ENCODE measurements around the gene MEST. TPM values are rescaled to one million over a fixed set of nuclear protein-coding genes. Genes with fewer than 3 reads are reported as not detected.

The MEST gene
- total and polyA plus RNA-seq, 3 experiments from 2014 or later, result 1.8 to 4.3 (median 2.7) TPM

- ChIA-PET POLR2A (no interaction called here), CTCF (interaction anchor here (2.9 kb wide), 1 partner anchor 28 kb away, joined by 8 read pairs; no protein-coding TSS in a partner anchor)
- Histone ChIP-seq H3K4me3 (ENCODE audit: low read length) (no peak overlapping the region), H3K4me1 (ENCODE audit: insufficient read depth, low read length) (peaks cover 4% of the 10 kb centered on the region), H3K36me3 (ENCODE audit: insufficient read depth, low read length) (no peaks in the 10 kb centered on the region), H3K27me3 (ENCODE audit: insufficient read depth, low read length, poor library complexity, severe bottlenecking) (no peaks in the 10 kb centered on the region), H3K9me3 (ENCODE audit: low read length) (no peaks in the 10 kb centered on the region), H3K27ac (ENCODE audit: low read depth, low read length) (no peak overlapping the region)
- Mint-ChIP-seq H3K9me3 (peaks cover 0 to 9% (median 5%) of the 10 kb centered on the region in 5 donors), H3K4me1 (peaks cover 8 to 13% (median 10%) of the 10 kb centered on the region in 3 donors), H3K27me3 (no peaks in the 10 kb centered on the region), H3K27ac (no peak overlapping the region), H3K36me3 (peaks cover 0 to 8% (median 0%) of the 10 kb centered on the region in 3 donors), H3K4me3 (no peak overlapping the region)
- DNase-seq, result no peak
Observed at GRCh38 chr7:130454959-130455358, 36.9 kb upstream of the MEST start.

- peak overlapping the region in 5 of 8 donors; percentile 27 to 78 (median 48) for H3K27ac Mint-ChIP-seq
- H3K4me1 ChIP-seq (ENCODE audit: insufficient read depth, low read length), result peaks cover 4% of the 10 kb centered on the region
- H3K27me3 ChIP-seq (ENCODE audit: insufficient read depth, low read length, poor library complexity, severe bottlenecking), result no peaks in the 10 kb centered on the region
- DNase-seq, result peak in 2 of 5 donors; percentile 14 to 35
- H3K27me3 Mint-ChIP-seq, result no peaks in the 10 kb centered on the region
- ChIA-PET CTCF (no interaction called here), POLR2A (no interaction called here)
- H3K9me3 ChIP-seq (ENCODE audit: low read length), result no peaks in the 10 kb centered on the region
- no peaks in the 10 kb centered on the region for H3K36me3 ChIP-seq (ENCODE audit: insufficient read depth, low read length)
- H3K4me3 ChIP-seq (ENCODE audit: low read length), result peak overlapping the region; percentile 27
- peaks cover 0 to 10% (median 5%) of the 10 kb centered on the region in 5 donors for H3K9me3 Mint-ChIP-seq
- H3K36me3 Mint-ChIP-seq, result peaks cover 0 to 8% (median 0%) of the 10 kb centered on the region in 3 donors
- H3K4me3 Mint-ChIP-seq, result peak overlapping the region in 6 of 7 donors; percentile 35 to 80 (median 66)
- H3K4me1 Mint-ChIP-seq, result peaks cover 8 to 13% (median 10%) of the 10 kb centered on the region in 3 donors
- H3K27ac ChIP-seq (ENCODE audit: low read depth, low read length), result no peak overlapping the region
Observed at GRCh38 chr7:130458257-130458656, 33.6 kb upstream of the MEST start.

- H3K4me3 Mint-ChIP-seq, result no peak overlapping the region
- CTCF ChIA-PET, result no interaction called here
- no peak overlapping the region for H3K27ac ChIP-seq (ENCODE audit: low read depth, low read length)
- H3K9me3 ChIP-seq (ENCODE audit: low read length), result no peaks in the 10 kb centered on the region
- no peak overlapping the region for H3K4me3 ChIP-seq (ENCODE audit: low read length)
- peaks cover 4% of the 10 kb centered on the region for H3K4me1 ChIP-seq (ENCODE audit: insufficient read depth, low read length)
- no peak for DNase-seq
- peaks cover 4 to 14% (median 5%) of the 10 kb centered on the region in 5 donors for H3K9me3 Mint-ChIP-seq
- H3K4me1 Mint-ChIP-seq, result peaks cover 8 to 13% (median 10%) of the 10 kb centered on the region in 3 donors
- H3K27ac Mint-ChIP-seq, result peak overlapping the region in 1 of 8 donors; percentile 47
- peaks cover 0 to 14% (median 0%) of the 10 kb centered on the region in 3 donors for H3K36me3 Mint-ChIP-seq
- H3K36me3 ChIP-seq (ENCODE audit: insufficient read depth, low read length), result no peaks in the 10 kb centered on the region
- POLR2A ChIA-PET, result no interaction called here
- no peaks in the 10 kb centered on the region for H3K27me3 ChIP-seq (ENCODE audit: insufficient read depth, low read length, poor library complexity, severe bottlenecking)
- peaks cover 0 to 1% of the 10 kb centered on the region in 2 donors for H3K27me3 Mint-ChIP-seq
Observed at GRCh38 chr7:130461272-130461671, 30.6 kb upstream of the MEST start.

GRCh38 chr7:130463553-130464434 lies 28.1 kb upstream of the MEST start:
- H3K36me3 Mint-ChIP-seq, result peaks cover 0 to 9% (median 0%) of the 10 kb centered on the region in 3 donors
- Histone ChIP-seq H3K27ac (ENCODE audit: low read depth, low read length) (no peak overlapping the region), H3K4me1 (ENCODE audit: insufficient read depth, low read length) (no peaks in the 10 kb centered on the region), H3K27me3 (ENCODE audit: insufficient read depth, low read length, poor library complexity, severe bottlenecking) (no peaks in the 10 kb centered on the region), H3K9me3 (ENCODE audit: low read length) (no peaks in the 10 kb centered on the region), H3K4me3 (ENCODE audit: low read length) (no peak overlapping the region), H3K36me3 (ENCODE audit: insufficient read depth, low read length) (no peaks in the 10 kb centered on the region)
- DNase-seq, result peak in 1 of 5 donors; percentile 34
- ChIA-PET CTCF (no interaction called here), POLR2A (no interaction called here)
- no peak overlapping the region for H3K4me3 Mint-ChIP-seq
- peaks cover 3 to 14% (median 5%) of the 10 kb centered on the region in 5 donors for H3K9me3 Mint-ChIP-seq
- peaks cover 0 to 3% (median 3%) of the 10 kb centered on the region in 3 donors for H3K4me1 Mint-ChIP-seq
- no peak overlapping the region for H3K27ac Mint-ChIP-seq
- H3K27me3 Mint-ChIP-seq, result peaks cover 1 to 4% of the 10 kb centered on the region in 2 donors

- Histone ChIP-seq H3K27ac (ENCODE audit: low read depth, low read length) (no peak overlapping the region), H3K4me1 (ENCODE audit: insufficient read depth, low read length) (no peaks in the 10 kb centered on the region), H3K27me3 (ENCODE audit: insufficient read depth, low read length, poor library complexity, severe bottlenecking) (no peaks in the 10 kb centered on the region), H3K9me3 (ENCODE audit: low read length) (no peaks in the 10 kb centered on the region), H3K36me3 (ENCODE audit: insufficient read depth, low read length) (no peaks in the 10 kb centered on the region), H3K4me3 (ENCODE audit: low read length) (no peak overlapping the region)
- peaks cover 10 to 23% of the 10 kb centered on the region in 2 donors for H3K27me3 Mint-ChIP-seq
- ChIA-PET CTCF (no interaction called here), POLR2A (interaction anchor here (0.6 kb wide), 1 partner anchor 399 kb away, joined by 3 read pairs; no protein-coding TSS in a partner anchor)
- H3K9me3 Mint-ChIP-seq, result peaks cover 0 to 5% (median 0%) of the 10 kb centered on the region in 5 donors
- DNase-seq, result no peak
- peak overlapping the region in 1 of 8 donors; percentile 22 for H3K27ac Mint-ChIP-seq
- H3K36me3 Mint-ChIP-seq, result peaks cover 0 to 6% (median 0%) of the 10 kb centered on the region in 3 donors
- H3K4me3 Mint-ChIP-seq, result no peak overlapping the region
- no peaks in the 10 kb centered on the region for H3K4me1 Mint-ChIP-seq
Observed at GRCh38 chr7:130468612-130469011, 23.3 kb upstream of the MEST start.

GRCh38 chr7:130471974-130472373 lies 19.9 kb upstream of the MEST start:
- Histone ChIP-seq H3K36me3 (ENCODE audit: insufficient read depth, low read length) (no peaks in the 10 kb centered on the region), H3K4me1 (ENCODE audit: insufficient read depth, low read length) (no peaks in the 10 kb centered on the region), H3K27ac (ENCODE audit: low read depth, low read length) (no peak overlapping the region), H3K9me3 (ENCODE audit: low read length) (no peaks in the 10 kb centered on the region), H3K4me3 (ENCODE audit: low read length) (no peak overlapping the region), H3K27me3 (ENCODE audit: insufficient read depth, low read length, poor library complexity, severe bottlenecking) (no peaks in the 10 kb centered on the region)
- H3K4me1 Mint-ChIP-seq, result peaks cover 0 to 6% (median 6%) of the 10 kb centered on the region in 3 donors
- DNase-seq, result no peak
- no peaks in the 10 kb centered on the region for H3K36me3 Mint-ChIP-seq
- POLR2A ChIA-PET, result no interaction called here
- H3K4me3 Mint-ChIP-seq, result no peak overlapping the region
- peaks cover 13 to 23% of the 10 kb centered on the region in 2 donors for H3K27me3 Mint-ChIP-seq
- H3K9me3 Mint-ChIP-seq, result no peaks in the 10 kb centered on the region
- peak overlapping the region in 1 of 8 donors; percentile 81 for H3K27ac Mint-ChIP-seq
- CTCF ChIA-PET, result no interaction called here

- POLR2A ChIA-PET, result no interaction called here
- Histone ChIP-seq H3K27ac (ENCODE audit: low read depth, low read length) (no peak overlapping the region), H3K4me1 (ENCODE audit: insufficient read depth, low read length) (no peaks in the 10 kb centered on the region), H3K36me3 (ENCODE audit: insufficient read depth, low read length) (no peaks in the 10 kb centered on the region), H3K4me3 (ENCODE audit: low read length) (no peak overlapping the region), H3K9me3 (ENCODE audit: low read length) (no peaks in the 10 kb centered on the region), H3K27me3 (ENCODE audit: insufficient read depth, low read length, poor library complexity, severe bottlenecking) (no peaks in the 10 kb centered on the region)
- Mint-ChIP-seq H3K4me1 (peaks cover 0 to 9% (median 6%) of the 10 kb centered on the region in 3 donors), H3K27ac (no peak overlapping the region), H3K36me3 (no peaks in the 10 kb centered on the region), H3K27me3 (peaks cover 13 to 18% of the 10 kb centered on the region in 2 donors), H3K4me3 (no peak overlapping the region), H3K9me3 (no peaks in the 10 kb centered on the region)
- no peak for DNase-seq
- CTCF ChIA-PET, result interaction anchor here (1.5 kb wide), 1 partner anchor 14 kb away, joined by 3 read pairs; no protein-coding TSS in a partner anchor
Observed at GRCh38 chr7:130473289-130473688, 18.6 kb upstream of the MEST start.

- H3K9me3 Mint-ChIP-seq, result no peaks in the 10 kb centered on the region
- H3K27me3 ChIP-seq (ENCODE audit: insufficient read depth, low read length, poor library complexity, severe bottlenecking), result no peaks in the 10 kb centered on the region
- H3K4me1 Mint-ChIP-seq, result peaks cover 0 to 9% (median 6%) of the 10 kb centered on the region in 3 donors
- ChIA-PET POLR2A (no interaction called here), CTCF (interaction anchor here (1.5 kb wide), 1 partner anchor 13 kb away, joined by 3 read pairs; no protein-coding TSS in a partner anchor)
- H3K36me3 ChIP-seq (ENCODE audit: insufficient read depth, low read length), result no peaks in the 10 kb centered on the region
- no peak for DNase-seq
- H3K9me3 ChIP-seq (ENCODE audit: low read length), result no peaks in the 10 kb centered on the region
- no peaks in the 10 kb centered on the region for H3K4me1 ChIP-seq (ENCODE audit: insufficient read depth, low read length)
- no peak overlapping the region for H3K4me3 Mint-ChIP-seq
- no peak overlapping the region for H3K4me3 ChIP-seq (ENCODE audit: low read length)
- no peak overlapping the region for H3K27ac ChIP-seq (ENCODE audit: low read depth, low read length)
- peaks cover 15 to 18% of the 10 kb centered on the region in 2 donors for H3K27me3 Mint-ChIP-seq
- no peak overlapping the region for H3K27ac Mint-ChIP-seq
- no peaks in the 10 kb centered on the region for H3K36me3 Mint-ChIP-seq
Observed at GRCh38 chr7:130473876-130474275, 18.0 kb upstream of the MEST start.

Data from CD8-positive, alpha-beta memory T cell (primary cell).